Keratinocyte (primary cell): ENCODE data around the gene LRRC7.

Experiments used
- CTCF ChIP-seq, 3 experiments: IDR thresholded peaks in 1 of 3; conservative IDR thresholded peaks in 1 of 3; optimal IDR thresholded peaks in 1 of 3; 2 replicates in 2 of 3; 3 replicates in 1 of 3; pipeline versions ENCODE3 to v1.5.1; 2011; ENCODE audit warnings: low read length in 3 of 3, mild to moderate bottlenecking in 3 of 3, moderate library complexity in 2 of 3, control low read depth in 1 of 3, inconsistent platforms in 1 of 3; ENCODE audit not compliant: insufficient read depth in 2 of 3; ENCODE audit errors: extremely low read depth in 1 of 3
- EZH2 ChIP-seq: IDR thresholded peaks from one replicate; pipeline ENCODE4 v1.6.1; 2012; ENCODE audit warnings: inconsistent platforms, mild to moderate bottlenecking, low read length, moderate library complexity

DNA sequence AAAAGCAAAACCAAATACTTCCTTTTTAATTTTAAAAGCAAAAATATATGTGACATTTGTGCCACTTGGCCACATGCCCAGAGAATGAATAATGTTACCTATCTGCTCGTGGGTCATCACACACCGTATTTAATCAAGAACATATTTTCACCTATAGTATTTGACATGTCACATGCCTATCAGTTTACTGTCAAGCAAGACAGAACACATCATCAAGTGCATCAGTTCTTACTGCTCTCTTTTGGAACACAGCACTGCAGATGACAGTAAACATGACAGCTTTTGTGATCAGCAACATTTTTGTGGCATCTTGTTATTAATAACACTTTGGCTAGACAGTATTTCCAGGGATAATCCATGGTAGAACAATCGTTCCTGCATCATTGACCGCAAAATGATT, 134.4 kb downstream of the LRRC7 start:
- TF ChIP-seq CTCF (optimal IDR thresholded peaks at IDR 0.05 in 1 of 3, IDR thresholded peaks at IDR 0.05 in 1 of 3, conservative IDR thresholded peaks at IDR 0.05 in 1 of 3; ENCODE audit: extremely low read depth in 1 of 3, insufficient read depth in 2 of 3, low read length in 3 of 3) = no peak
- no peak for TF ChIP-seq EZH2
